NCI-H345 treated with DMSO at 0.1 percent for 48 hours (cell line): ENCODE results near the gene CELF6.

ENCODE experiments used
- DNase-seq: peaks from one replicate; lab custom pipeline; 2025; ENCODE audit not compliant: unreplicated experiment; lab: John Stamatoyannopoulos, UW

Gene CELF6

DNA sequence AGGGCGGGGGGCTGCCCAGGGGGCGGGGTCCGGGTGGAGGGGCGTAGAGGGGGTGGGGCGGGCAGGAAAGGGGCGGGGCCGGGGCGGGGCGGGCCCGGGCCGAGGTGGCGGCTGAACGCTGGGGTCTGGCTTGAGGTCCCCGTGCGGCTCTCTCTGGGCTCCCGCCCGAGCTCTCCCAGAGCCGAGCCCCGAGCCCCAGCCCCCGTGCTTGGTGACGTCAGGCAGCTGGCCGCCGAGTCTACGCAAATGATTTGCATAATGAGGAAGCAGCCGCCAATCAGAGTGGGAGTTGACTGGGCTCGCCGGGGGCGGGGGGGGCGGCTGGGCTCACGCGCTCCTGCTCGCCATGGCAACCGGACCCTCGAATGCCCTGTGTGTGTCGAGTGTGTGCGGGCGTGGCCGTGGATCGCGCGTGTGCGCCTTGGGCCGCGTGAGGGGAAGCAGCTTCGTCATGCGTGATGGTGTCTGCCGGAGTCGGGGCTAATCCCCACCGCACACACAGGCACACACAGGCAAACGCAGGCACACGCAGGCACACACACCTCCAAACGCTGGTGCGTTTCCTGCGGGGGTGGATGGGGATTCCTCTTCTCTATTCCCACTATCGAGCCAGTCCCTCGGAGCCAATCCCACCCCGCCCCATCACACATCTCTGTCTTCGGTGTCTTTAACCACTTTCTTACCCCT is at the start of gene CELF6:
CELF6 (minus strand) TSS at position 173 of the 687 bp plus-strand sequence. CDS start 283 bp downstream, outside the sequence.
- DNase-seq: peak; percentile 40

DNA sequence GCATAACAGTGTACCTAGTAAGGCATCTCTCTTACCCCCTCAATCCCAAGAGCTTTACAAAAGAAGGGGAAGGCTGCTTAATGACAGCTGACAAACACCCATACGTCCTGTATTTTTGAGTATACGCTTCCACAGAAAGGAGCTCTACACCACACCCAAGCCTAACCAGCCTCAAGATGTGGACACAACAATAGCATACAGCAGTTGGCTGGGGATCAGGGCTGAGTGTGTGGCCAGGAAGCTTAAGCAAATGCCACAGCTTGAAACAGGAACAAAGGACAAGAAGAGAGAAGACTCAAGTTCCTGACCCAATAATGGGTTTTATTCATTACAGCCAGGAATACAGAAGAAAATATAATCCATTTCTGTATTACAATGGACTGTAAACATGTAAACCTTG is 48.9 kb upstream of the CELF6 start:
- DNase-seq: no peak

DNA sequence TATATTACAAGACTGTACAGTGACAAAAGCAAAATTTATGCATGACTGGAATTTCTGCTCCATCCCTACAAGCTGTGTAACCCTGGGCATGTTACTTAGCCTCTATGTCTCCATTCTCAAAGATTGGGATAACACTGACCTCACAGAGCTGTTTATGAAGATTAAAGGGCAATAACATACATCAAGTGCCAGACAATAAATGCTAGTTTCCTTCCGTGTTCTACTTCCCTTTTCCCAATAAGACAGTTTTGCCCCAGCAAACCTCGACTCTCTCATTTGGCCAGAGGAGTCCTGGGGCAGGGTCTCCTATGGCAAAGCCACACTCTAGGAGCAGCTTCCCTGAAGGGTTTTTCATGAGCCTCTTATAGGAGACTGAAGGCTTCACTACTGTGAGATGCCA is 48.4 kb upstream of the CELF6 start:
- DNase-seq: no peak

DNA sequence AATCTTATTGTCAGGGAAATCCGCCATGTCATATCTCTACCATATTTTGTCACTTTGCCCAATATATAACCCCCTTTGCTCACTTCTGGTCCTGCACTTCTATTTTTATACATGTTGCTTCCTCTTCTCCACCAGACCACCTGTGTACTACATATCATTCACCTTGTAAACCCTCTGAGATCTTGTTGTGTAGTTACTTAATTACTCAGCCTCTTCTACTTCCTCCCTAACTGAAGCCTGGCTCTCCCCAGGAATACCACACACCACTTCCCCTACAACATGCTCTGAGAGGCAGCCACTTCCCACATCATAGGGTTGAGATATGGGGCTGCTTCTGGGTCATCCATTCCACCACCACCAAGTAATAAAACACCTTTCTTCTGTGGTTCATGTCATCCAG is 45.9 kb upstream of the CELF6 start:
- no peak for DNase-seq

DNA sequence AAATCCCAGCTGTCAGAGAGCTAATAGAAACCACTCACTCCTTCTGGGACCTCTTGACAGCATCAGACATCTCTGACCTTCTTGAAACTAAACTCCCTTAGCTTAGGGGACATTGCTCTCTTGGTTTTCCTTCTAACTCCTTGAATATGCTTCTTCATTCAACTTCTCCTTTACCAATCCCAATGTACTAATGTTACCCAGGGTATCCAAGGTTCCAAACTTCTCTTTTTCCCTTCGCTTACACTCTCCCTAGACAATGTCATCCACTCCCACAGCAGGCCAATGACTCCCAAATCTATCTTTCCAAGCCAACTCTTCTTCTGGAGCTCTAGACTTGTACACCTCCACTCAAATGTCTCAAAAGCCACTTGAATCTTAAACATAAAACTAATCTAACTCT is 41.2 kb upstream of the CELF6 start:
- DNase-seq: no peak

DNA sequence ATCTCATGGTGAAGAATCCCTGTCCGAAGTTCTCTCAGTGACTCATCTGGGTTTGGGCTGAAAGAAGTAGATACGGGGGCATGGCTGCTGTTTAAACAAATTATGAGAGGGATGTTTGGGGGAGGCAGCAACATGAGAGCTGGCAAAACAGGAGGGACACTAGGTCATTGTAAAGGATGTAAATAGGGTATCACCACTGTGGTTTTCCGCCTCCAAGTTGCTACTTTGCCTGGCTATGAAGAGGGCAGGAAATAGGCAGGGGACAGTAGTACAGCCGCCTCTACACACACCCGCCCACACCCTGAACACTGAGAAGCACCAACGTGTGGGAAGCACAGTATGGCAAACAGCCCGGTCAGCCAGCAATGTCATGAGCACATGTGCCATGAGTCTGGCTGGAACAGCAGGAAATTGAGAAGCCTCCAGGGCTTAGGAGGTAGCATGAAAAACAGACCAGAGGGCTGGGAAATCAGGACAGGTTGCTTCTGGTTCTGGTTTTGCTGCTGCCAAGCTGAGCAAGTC is 38.8 kb upstream of the CELF6 start:
- no peak for DNase-seq

DNA sequence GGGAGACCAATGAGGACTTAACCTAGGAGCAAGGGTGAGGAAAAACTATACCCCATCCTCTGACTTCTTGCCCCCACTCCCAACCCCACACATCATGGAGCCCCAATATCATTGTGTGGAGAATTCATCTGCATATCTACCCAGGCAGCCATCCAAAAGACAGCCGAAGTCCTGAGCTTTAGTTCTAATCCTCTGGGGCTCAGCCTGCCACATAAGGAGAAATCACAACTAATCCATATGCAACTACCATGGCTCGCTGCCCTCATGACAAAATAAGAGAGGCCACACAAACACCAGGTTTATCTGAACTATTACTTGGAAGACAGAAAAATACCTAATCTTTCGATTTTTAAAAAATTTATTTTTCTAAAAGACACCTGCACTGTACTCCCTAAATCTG is 38.2 kb upstream of the CELF6 start:
- DNase-seq: no peak

DNA sequence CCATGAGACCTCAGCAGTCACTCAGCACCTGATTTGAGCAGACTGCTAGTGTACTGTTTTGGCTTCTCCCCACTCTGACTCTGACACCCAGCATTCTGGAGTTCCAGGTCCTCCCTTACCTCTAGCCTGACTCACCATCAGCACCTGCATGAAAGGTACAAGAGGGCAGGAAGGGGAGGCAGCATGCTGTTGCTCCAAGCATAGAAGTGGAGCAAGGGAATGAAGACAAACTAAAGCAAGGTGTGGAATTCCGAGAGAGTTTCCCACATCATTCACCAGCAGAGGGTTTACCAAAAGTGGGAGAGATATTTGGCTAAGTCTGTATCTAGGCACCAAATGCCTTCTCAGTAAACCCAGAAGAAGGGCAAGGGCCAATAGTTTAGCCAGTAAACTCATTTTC is 34.5 kb upstream of the CELF6 start:
- DNase-seq: no peak

DNA sequence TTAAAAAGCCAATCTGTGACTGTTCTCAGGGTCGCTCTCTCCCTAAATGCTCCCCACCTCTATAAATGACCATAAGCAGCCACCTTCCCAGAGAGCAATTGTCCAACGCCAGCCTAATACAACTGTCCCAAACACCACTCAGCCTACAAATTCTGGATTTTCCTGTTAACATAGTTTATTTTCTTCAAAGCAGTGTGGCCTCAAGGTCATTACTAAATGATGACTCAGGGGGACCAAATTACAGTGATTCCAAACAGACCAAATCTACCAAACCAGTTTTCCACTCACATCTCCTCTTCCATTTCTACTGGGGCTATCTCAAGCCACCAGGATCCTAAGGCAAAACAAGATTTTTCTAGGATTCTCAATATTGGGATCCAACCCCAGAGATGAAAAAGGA is 33.3 kb upstream of the CELF6 start:
- no peak for DNase-seq

DNA sequence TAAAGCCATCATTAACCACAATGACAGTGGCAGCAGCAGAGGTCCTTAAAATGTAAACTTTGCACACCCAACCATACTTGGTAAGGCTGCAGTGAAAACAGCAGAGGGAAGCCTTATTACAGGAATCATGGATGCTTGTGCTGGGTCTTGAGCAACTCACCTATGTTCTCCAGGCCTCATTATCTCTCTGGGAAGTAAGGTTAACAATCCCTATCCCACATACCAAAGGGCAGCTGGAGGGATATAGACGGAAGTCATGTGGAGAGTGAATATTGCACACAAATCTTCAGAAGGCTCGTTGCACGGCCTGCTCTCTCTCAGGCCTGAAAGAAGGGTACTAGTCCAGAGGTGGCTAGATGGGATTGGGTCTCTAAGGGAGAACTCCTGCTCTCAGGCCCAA is 25.8 kb upstream of the CELF6 start:
- DNase-seq: no peak

DNA sequence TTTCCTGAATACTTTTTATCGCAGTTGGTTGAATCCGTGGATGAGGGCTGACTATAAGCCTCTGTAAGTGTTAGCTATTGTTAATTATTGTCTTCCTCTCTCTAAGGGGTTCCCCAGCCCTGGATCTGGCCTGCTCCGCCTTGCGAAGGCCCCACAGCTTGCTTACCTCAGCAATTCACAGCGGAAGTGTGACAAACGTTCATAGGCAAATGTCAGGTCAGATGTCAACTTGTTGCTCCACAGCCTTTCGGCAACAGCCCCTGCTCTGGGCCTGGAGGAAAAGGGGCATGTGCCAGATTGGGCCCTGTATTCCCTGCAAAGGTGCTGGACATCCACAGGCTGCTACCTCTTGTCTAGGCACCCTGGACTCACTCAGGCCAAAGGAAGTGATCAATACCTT is 25.3 kb upstream of the CELF6 start:
- DNase-seq: no peak

DNA sequence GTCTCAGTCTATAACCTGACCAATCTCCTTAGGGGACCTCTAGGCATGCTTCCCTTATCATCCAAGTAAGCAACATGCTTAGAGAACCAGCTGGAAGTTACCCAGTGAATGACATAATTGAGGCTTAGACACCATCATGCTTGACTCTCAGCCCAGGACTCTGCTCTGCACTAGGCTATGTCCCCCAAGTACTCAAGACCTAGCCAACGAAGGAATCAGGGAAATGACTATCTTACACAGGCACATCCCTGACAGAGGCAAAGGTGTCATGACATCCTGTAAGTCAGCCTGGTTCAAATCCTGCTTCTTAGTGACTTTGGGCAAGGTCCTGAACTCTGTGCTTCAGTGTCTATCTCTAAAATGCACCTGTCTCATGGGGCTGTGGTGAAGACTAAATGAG is 24.6 kb upstream of the CELF6 start:
- no peak for DNase-seq

DNA sequence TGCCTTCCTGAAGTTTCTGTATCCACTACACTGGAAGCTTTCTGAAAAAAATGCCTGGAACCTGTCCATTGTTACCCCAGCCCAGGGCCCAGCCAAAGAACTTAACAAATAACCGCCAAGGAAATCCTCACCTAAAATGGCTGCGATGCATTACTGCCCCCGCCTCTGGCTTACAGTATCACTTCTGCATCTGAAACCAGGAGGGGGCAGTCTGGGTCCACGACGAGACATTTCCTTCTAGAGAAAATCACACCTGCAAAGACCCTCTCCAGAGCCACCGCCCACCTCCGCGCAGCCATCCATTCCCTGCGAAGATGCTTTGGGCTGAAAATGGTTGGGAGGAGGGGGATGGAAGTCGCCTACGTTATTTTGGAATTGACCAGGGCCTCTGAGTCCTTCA is 22.4 kb upstream of the CELF6 start:
- no peak for DNase-seq

DNA sequence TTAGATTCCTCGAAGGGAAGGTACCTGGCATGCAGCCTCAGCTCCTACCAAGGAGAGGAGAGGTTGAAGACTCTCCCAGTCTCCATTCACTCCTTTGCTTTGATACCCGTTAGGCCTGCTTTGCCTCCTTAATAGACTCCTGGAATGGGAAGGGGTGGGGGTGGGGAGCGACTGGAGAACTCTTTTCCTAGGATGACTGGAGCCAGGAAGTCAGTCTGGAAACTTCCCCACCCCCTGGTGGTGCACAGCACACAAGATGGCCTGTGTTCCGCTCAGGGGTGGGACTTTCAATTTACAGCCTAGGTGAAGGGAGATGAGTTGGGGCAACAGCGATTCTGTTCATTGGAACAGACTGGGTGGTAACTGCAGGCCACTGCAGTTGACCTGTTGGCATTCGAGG is 21.4 kb upstream of the CELF6 start:
- no peak for DNase-seq

DNA sequence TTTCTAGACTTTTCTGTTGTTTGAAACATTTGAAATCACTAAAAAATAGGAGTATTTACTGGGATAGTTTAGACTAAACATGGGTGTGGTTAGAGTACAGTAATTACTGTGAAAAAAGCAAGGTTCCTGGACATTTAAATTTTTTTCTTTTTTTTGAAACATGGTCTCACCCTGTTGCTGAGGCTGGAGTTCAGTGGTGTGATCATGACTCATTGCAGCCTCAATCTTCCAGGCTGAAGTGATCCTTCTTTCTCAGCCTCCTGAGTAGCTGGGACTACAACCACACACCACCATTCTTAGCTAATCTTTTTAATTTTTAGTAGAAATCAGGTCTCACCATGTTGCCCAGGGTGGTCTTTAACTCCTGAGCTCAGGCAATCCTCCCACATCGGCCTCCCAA is 20.4 kb upstream of the CELF6 start:
- DNase-seq: no peak

DNA sequence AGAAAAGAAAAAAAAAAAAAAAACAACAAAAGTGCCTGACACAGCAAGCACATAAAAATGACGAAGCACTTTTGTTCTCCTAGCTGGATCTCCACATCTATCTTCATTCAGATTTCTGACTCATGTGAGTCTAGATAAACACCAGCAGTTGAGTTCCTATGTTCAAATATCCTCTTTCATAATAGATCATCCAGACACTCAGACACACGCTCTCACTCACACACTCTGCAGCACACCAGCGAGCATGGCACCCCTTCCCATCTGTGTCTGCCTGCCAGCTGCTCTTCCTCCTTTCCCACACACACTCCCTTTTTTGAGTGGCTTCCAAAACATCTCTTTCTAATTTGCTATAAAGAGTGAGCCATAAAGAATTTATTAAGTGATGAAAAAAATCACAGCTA is 19.8 kb upstream of the CELF6 start:
- no peak for DNase-seq

DNA sequence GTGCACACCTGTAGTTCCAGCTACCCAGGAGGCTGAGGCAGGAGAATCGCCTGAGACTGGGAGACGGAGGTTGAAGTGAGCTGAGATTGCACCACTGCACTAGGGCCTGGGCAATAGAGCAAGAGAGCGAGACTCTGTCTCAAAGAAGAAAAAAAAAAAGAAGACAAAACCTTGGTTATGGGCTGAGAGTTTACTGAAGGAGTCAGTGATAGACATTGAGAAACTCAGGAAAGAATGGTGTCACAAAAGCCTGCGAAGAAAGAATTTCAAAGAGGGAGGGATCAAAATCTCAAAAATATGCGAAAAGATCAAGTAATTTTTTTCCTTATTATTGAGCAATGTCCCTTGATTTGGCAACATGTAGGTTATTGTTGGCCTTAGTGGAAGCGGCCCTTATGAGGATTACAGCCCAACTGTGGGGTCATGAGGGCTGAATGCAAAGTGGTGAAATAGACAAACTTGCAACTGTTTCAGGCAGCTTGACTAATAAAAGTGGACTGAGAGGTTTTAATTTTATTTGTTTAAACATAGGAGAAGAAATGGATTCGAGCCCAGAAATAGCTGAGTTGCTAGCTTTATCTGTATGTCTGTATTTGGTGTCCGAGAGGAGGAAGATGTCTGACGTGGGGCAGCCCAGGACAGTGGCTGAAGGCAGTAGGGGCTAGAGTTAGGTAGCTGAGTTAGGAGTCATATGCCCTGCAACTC is 18.8 kb upstream of the CELF6 start:
- no peak for DNase-seq

DNA sequence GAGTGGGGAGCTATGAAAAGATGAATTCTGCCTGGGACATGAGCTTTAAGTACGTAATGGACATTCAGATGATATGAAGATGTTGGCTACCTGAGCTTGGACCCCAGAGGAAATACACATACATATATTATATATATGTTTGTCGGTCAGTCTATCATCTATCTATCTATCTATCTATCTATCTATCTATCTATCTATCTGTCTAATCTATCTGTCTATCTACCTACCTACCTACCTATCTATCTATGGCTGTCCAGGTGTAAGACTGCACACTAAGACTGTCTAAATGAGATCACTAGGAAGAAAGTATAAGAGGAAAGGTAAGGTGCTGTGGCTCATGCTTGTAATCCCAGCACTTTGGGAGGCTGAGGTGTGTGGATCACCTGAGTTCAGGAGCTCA is 18.2 kb upstream of the CELF6 start:
- DNase-seq: no peak

DNA sequence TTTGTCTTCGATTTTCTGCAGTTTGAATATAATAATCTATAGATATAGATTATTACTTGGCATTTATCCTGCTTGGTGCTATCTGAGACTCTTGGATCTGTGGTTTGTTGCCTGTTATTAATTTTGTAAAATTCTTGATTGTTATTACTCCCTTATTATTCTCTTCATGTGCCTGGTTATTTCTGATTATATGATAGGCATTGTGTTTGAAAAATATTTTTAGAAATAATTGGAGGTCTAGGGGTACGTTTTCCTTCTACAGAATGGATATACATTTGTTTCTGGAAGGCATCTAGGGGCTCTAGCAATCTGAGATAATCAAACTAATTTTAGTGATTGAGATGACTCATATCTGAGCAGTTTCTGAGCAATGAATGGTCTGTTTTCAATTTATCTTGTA is 14.9 kb upstream of the CELF6 start:
- no peak for DNase-seq

DNA sequence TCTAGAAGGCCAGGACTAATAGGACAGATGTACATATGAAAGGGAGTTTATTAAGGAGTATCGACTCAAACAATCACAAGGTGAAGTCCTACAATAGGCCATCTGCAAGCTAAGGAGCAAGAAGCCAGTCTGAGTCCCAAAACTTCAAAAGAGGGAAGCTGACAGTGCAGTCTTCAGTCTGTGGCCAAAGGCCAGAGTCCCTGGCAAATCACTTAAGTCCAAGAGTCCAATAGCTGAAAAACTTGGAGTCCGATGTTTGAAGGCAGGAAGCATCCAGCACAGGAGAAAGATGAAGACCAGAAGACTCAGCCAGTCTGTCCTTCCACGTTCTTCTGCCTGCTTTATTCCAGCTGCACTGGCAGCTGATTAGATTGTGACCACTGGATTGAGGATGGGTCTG is 11.1 kb upstream of the CELF6 start:
- DNase-seq: no peak

DNA sequence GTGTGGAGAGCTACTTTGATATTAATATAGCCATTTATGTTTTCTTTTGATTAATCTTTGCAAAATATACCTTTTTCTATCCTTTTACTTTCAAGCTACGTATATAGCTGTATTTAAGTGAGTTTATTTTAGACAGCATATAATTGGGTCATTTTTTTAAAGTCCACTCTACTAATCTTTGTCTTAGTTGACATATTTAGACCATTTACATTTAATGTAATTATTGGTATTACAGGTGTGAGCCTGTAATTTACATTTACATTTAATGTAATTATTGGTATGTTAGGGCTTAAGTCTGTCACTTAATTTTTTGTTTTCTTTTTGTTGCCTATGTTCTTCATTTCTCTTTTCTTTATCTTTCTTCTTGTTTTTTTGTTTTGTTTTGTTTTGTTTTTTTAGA is 3.8 kb upstream of the CELF6 start:
- no peak for DNase-seq

DNA sequence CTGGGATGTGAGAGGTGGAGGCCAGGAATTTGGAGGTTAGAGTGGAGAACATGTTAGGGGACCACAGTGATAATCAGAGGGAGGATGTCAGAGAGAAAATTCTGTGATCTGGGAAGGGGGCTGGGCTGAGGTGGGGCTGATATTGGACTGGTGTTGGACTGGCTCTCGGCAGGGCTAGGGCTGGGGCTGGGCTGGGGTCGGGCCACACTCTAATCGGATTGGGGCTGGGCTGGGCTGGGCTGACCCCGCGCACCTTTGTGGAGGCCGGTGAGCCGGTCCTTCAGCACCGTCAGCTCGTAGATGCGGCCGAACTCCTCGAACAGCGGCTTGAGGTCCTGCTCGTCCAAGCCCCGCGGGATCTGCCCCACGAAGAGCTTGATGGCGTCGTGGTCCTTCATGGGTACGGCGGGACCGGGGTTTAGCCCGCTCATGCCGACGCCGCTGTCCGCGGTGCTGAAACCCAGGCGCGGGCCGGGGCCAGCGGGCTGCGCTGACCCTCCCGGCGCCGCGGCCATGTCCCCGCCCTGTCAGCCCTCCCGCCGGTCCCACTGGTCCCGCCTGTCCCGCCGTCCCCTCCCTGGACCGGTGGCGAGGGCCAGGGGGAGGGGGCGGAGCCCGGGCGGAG is 485 bp downstream of the CELF6 start:
- no peak for DNase-seq
